ENCODE results near the gene BBOF1. TPM values are rescaled to one million over a fixed set of nuclear protein-coding genes. Genes with fewer than 3 reads are reported as not detected.

Gene BBOF1
- total RNA-seq, 4 donors from 2014 or later, result 8.6 to 11.8 (median 9.9) TPM

DNA sequence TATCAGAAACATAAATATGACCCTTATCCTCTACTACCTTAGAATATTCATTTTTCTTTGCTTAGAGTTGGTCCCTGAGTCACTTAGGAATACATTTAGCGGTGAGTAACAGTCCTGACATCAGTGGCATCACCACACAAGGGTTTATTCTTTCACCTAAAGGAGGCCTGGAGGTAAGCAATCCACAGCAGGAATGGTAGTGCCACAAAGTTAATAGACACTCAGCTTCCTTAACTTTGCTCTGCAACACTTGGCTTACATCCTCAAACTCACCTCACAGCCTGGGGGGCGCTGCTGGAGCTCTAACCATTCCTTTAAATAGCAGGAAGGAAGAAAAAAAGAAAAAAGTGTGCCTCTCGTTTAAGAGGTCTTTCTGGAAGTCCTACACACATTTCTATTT, 29.1 kb downstream of the BBOF1 start:
- Histone ChIP-seq H3K9me3 (no peaks in the 10 kb centered on the region), H3K27me3 (no peaks in the 10 kb centered on the region), H3K4me1 (no peaks in the 10 kb centered on the region), H3K4me3 (no peak overlapping the region), H3K36me3 (peaks cover 0 to 40% (median 13%) of the 10 kb centered on the region in 4 donors), H3K27ac (replicated peaks in 1 of 4) (no peak overlapping the region)
- intact Hi-C loops (cut with DNase I), result no loop called here
- DNase-seq (ENCODE audit: extremely low spot score), result no peak
- TF ChIP-seq POLR2AphosphoS5 (IDR thresholded peaks at IDR 0.05) (no peak), POLR2A (IDR thresholded peaks at IDR 0.05; ENCODE audit: low read depth) (no peak), EP300 (IDR thresholded peaks at IDR 0.05) (no peak)
- TF ChIP-seq, protein P1, sequence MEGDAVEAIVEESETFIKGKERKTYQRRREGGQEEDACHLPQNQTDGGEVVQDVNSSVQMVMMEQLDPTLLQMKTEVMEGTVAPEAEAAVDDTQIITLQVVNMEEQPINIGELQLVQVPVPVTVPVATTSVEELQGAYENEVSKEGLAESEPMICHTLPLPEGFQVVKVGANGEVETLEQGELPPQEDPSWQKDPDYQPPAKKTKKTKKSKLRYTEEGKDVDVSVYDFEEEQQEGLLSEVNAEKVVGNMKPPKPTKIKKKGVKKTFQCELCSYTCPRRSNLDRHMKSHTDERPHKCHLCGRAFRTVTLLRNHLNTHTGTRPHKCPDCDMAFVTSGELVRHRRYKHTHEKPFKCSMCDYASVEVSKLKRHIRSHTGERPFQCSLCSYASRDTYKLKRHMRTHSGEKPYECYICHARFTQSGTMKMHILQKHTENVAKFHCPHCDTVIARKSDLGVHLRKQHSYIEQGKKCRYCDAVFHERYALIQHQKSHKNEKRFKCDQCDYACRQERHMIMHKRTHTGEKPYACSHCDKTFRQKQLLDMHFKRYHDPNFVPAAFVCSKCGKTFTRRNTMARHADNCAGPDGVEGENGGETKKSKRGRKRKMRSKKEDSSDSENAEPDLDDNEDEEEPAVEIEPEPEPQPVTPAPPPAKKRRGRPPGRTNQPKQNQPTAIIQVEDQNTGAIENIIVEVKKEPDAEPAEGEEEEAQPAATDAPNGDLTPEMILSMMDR (IDR thresholded peaks at IDR 0.05), result no peak
- 65% methylated on average over 3 of the region's 3 CpGs for WGBS

DNA sequence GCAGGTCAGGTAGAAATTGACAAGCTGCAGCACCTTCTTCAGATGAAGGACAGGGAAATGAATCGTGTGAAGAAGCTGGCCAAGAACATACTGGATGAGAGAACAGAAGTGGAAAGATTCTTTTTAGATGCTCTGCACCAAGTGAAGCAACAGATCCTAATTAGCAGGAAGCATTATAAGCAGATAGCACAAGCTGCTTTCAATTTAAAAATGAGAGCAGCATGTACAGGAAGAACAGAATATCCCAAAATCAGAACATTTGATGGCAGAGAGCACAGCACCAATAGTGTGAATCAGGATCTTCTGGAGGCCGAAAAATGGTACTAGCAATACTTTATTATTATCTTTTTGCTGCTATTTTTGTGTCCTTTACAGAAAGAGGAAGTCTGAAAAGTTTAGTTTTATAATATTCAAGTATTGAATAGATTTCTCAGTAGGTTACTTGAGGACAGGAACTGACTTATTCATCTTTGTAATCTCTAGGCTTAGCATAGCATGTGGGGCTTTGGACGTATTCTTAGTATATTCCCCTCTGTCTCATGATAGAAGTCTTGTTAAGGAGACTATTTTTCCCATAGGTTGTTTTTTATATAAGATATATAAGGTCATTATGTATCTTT, 30.8 kb downstream of the BBOF1 start:
- H3K36me3 ChIP-seq, result peaks cover 0 to 28% (median 13%) of the 10 kb centered on the region in 4 donors
- no peak overlapping the region for H3K4me3 ChIP-seq
- TF ChIP-seq, protein P1 (IDR thresholded peaks at IDR 0.05), result no peak
- TF ChIP-seq POLR2A (IDR thresholded peaks at IDR 0.05; ENCODE audit: low read depth) (no peak), POLR2AphosphoS5 (IDR thresholded peaks at IDR 0.05) (no peak), EP300 (IDR thresholded peaks at IDR 0.05) (no peak)
- H3K9me3 ChIP-seq, result no peaks in the 10 kb centered on the region
- H3K4me1 ChIP-seq, result no peaks in the 10 kb centered on the region
- intact Hi-C loops (cut with DNase I), result no loop called here
- no peak overlapping the region for H3K27ac ChIP-seq (replicated peaks in 1 of 4)
- no peaks in the 10 kb centered on the region for H3K27me3 ChIP-seq
- no peak for DNase-seq (ENCODE audit: extremely low spot score)
- WGBS, result 69% methylated on average over 3 of the region's 3 CpGs

DNA sequence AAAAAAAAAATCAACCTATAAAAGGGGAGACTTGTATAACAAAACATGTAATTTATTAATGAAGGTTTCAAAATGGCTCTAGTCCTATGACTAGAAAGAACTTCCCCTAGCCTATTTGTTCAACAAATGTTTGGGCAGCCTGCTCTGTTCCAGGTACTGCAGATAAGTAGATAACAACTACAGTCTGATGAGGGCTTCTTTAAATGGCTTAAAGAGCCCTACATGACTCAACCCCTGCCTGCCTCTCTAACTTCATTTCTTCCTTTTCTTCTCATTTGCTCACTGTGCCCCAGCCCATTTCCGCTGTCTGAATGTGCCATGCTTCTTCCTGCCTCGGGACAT, 43.6 kb downstream of the BBOF1 start:
- Histone ChIP-seq H3K27ac (replicated peaks in 1 of 4) (no peak overlapping the region), H3K36me3 (peaks cover 62 to 100% (median 94%) of the 10 kb centered on the region in 4 donors), H3K9me3 (no peaks in the 10 kb centered on the region), H3K4me1 (no peaks in the 10 kb centered on the region), H3K27me3 (no peaks in the 10 kb centered on the region), H3K4me3 (no peak overlapping the region)
- TF ChIP-seq POLR2AphosphoS5 (IDR thresholded peaks at IDR 0.05), result no peak
- TF ChIP-seq POLR2A (IDR thresholded peaks at IDR 0.05; ENCODE audit: low read depth), result no peak
- TF ChIP-seq, protein P1 (IDR thresholded peaks at IDR 0.05), result no peak
- no peak for TF ChIP-seq EP300 (IDR thresholded peaks at IDR 0.05)
- DNase-seq (ENCODE audit: extremely low spot score), result no peak
- 94% methylated on average over 2 of the region's 2 CpGs for WGBS
- intact Hi-C loops (cut with DNase I), result no loop called here

DNA sequence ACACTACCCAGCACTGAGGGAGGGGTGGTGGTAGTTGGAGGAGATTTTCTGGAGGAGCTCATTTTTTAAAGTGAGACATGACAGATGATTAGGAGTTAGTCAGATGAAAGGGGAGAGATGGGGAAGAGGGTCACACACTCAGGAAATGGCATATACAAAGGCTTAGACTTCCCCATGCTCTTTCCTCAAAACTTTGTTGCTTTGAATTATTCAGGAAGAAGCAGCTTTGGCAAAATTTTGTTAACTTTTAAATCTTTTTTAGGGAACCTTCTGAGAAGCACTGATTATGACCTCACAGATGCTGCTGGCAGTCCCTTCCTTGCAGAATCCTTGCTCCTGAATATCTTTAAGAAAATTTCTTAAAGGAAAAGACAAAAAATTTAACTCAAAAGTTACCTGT, 45.3 kb downstream of the BBOF1 start:
- no peak overlapping the region for H3K27ac ChIP-seq (replicated peaks in 1 of 4)
- H3K27me3 ChIP-seq, result no peaks in the 10 kb centered on the region
- TF ChIP-seq POLR2A (IDR thresholded peaks at IDR 0.05; ENCODE audit: low read depth) (no peak), POLR2AphosphoS5 (IDR thresholded peaks at IDR 0.05) (no peak), EP300 (IDR thresholded peaks at IDR 0.05) (no peak)
- TF ChIP-seq, protein P1 (IDR thresholded peaks at IDR 0.05), result no peak
- no peaks in the 10 kb centered on the region for H3K9me3 ChIP-seq
- DNase-seq (ENCODE audit: extremely low spot score), result no peak
- H3K4me3 ChIP-seq, result no peak overlapping the region
- peaks cover 63 to 100% (median 93%) of the 10 kb centered on the region in 4 donors for H3K36me3 ChIP-seq
- intact Hi-C loops (cut with DNase I), result no loop called here
- no peaks in the 10 kb centered on the region for H3K4me1 ChIP-seq

DNA sequence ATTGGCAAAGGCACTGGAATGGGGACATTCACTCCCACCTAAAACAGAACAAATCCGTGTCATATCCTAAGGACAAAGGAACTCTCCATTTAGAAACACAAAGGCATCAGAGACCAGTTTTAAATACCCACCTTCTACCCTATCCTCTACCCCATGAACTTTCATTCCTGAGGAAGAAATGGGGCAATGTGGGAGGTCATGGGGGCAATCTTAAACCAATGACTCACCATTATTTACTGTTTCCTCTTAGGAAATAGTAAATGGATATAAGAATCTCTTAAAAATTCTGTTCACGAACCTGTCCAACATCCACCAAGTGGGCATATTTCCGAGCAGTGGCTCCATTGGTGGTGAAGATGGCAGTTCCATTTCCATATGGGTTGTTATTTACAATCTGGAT, 45.7 kb downstream of the BBOF1 start:
- DNase-seq (ENCODE audit: extremely low spot score), result no peak

More for the DNA sequence above, 45.7 kb downstream of the BBOF1 start:
- no peaks in the 10 kb centered on the region for H3K4me1 ChIP-seq
- H3K36me3 ChIP-seq, result peaks cover 63 to 100% (median 91%) of the 10 kb centered on the region in 4 donors
- TF ChIP-seq, protein P1 (IDR thresholded peaks at IDR 0.05), result no peak
- no peak for TF ChIP-seq EP300 (IDR thresholded peaks at IDR 0.05)
- no peak for TF ChIP-seq POLR2A (IDR thresholded peaks at IDR 0.05; ENCODE audit: low read depth)
- TF ChIP-seq POLR2AphosphoS5 (IDR thresholded peaks at IDR 0.05), result no peak
- 90% methylated on average over 3 of the region's 3 CpGs for WGBS
- no peaks in the 10 kb centered on the region for H3K27me3 ChIP-seq
- no peak overlapping the region for H3K4me3 ChIP-seq
- no peak overlapping the region for H3K27ac ChIP-seq (replicated peaks in 1 of 4)
- H3K9me3 ChIP-seq, result no peaks in the 10 kb centered on the region
- intact Hi-C loops (cut with DNase I), result no loop called here
